HL-60 (cell line): ENCODE measurements around the gene SLC16A12.
"Not testable (repeated sequence)": the region's sequence is repeated elsewhere in the genome, so short reads cannot be mapped to it uniquely, and the experiment has no call there.

Experiments used
- TF ChIP-seq, protein P1 (sequence below): IDR thresholded peaks from one replicate; pipeline ENCODE4 v1.5.1; 2011; ENCODE audit warnings: low read length, control low read depth, inconsistent platforms; ENCODE audit not compliant: insufficient read depth
- TF ChIP-seq, protein P2 (sequence below): IDR thresholded peaks from 2 replicates; pipeline ENCODE4 v1.6.1; 2012; ENCODE audit warnings: low read depth; ENCODE audit not compliant: insufficient replicate concordance

DNA sequence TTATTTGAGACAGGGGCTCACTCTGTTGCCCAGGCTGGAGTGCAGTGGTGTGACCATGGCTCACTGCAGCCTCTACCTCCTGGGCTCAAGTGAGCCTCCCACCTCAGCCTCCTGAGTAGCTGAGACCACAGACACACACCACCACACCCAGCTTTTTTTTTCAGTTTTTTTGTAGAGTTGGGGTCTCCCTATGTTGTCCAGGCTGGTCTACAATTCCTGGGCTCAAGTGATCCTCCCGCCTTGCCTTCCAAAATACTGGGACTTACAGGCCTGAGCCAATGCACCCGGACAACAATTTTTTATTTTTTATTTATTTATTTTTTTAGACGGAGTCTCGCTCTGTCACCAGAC lies 144.2 kb downstream of the SLC16A12 start:
- TF ChIP-seq, protein P1, sequence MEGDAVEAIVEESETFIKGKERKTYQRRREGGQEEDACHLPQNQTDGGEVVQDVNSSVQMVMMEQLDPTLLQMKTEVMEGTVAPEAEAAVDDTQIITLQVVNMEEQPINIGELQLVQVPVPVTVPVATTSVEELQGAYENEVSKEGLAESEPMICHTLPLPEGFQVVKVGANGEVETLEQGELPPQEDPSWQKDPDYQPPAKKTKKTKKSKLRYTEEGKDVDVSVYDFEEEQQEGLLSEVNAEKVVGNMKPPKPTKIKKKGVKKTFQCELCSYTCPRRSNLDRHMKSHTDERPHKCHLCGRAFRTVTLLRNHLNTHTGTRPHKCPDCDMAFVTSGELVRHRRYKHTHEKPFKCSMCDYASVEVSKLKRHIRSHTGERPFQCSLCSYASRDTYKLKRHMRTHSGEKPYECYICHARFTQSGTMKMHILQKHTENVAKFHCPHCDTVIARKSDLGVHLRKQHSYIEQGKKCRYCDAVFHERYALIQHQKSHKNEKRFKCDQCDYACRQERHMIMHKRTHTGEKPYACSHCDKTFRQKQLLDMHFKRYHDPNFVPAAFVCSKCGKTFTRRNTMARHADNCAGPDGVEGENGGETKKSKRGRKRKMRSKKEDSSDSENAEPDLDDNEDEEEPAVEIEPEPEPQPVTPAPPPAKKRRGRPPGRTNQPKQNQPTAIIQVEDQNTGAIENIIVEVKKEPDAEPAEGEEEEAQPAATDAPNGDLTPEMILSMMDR = not testable (repeated sequence)
- TF ChIP-seq, protein P2, sequence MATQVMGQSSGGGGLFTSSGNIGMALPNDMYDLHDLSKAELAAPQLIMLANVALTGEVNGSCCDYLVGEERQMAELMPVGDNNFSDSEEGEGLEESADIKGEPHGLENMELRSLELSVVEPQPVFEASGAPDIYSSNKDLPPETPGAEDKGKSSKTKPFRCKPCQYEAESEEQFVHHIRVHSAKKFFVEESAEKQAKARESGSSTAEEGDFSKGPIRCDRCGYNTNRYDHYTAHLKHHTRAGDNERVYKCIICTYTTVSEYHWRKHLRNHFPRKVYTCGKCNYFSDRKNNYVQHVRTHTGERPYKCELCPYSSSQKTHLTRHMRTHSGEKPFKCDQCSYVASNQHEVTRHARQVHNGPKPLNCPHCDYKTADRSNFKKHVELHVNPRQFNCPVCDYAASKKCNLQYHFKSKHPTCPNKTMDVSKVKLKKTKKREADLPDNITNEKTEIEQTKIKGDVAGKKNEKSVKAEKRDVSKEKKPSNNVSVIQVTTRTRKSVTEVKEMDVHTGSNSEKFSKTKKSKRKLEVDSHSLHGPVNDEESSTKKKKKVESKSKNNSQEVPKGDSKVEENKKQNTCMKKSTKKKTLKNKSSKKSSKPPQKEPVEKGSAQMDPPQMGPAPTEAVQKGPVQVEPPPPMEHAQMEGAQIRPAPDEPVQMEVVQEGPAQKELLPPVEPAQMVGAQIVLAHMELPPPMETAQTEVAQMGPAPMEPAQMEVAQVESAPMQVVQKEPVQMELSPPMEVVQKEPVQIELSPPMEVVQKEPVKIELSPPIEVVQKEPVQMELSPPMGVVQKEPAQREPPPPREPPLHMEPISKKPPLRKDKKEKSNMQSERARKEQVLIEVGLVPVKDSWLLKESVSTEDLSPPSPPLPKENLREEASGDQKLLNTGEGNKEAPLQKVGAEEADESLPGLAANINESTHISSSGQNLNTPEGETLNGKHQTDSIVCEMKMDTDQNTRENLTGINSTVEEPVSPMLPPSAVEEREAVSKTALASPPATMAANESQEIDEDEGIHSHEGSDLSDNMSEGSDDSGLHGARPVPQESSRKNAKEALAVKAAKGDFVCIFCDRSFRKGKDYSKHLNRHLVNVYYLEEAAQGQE = not testable (repeated sequence)
